Bronchial epithelial cell (primary cell): ENCODE measurements around the gene EMC1. TPM values are rescaled to one million over a fixed set of nuclear protein-coding genes. Genes with fewer than 3 reads are reported as not detected.
"Not testable (repeated sequence)": the region's sequence is repeated elsewhere in the genome, so short reads cannot be mapped to it uniquely, and the experiment has no call there.

Source experiments
- DNase-seq: peaks from one replicate; pipeline ENCODE4 v3.0.0-alpha.2; 2010; ENCODE audit warnings: low read depth
- FAIRE-seq: peaks from 2 replicates; lab custom pipeline; 2011; peaks lifted over from hg19 to GRCh38; lab: Jason Lieb, UNC
- H3K27me3 ChIP-seq: 2 replicates; pipeline ENCODE4 v1.5.1; 2011; ENCODE audit warnings: low read length; ENCODE audit not compliant: control insufficient read depth, insufficient read depth
- H3K36me3 ChIP-seq: 2 replicates; pipeline ENCODE4 v1.5.1; 2011; ENCODE audit warnings: low read length; ENCODE audit not compliant: control insufficient read depth, insufficient read depth
- H3K4me3 ChIP-seq: 2 replicates; pipeline ENCODE4 v1.5.1; 2011; ENCODE audit warnings: mild to moderate bottlenecking, low read depth, low read length, control low read depth
- CTCF ChIP-seq: IDR thresholded peaks from 2 replicates; pipeline ENCODE4 v1.5.1; 2011; ENCODE audit warnings: mild to moderate bottlenecking, moderate library complexity, low read length, control low read depth, inconsistent platforms; ENCODE audit not compliant: insufficient read depth, severe bottlenecking
- total RNA-seq: library from RNA; depleted of rRNA; stranded (reverse); fragments of >200 nt; gene quantifications from 2 replicates; pipeline ENCODE4 v1.2.1, GENCODE V29; 2014

The EMC1 gene
- total RNA-seq, 1 donor from 2014 or later: 45.8 TPM

- Histone ChIP-seq H3K4me3 (no peak overlapping the region), H3K36me3 (peaks cover 16% of the 10 kb centered on the region), H3K27me3 (no peaks in the 10 kb centered on the region)
- FAIRE-seq: no peak
- no peak for DNase-seq
- TF ChIP-seq CTCF: no peak
Measured at GRCh38 chr1:19262047-19262446, 10.7 kb upstream of the EMC1 start.

- no peak for TF ChIP-seq CTCF
- DNase-seq (peak; percentile 79), FAIRE-seq (peak; percentile 94)
- H3K27me3 ChIP-seq: no peaks in the 10 kb centered on the region
- H3K36me3 ChIP-seq: peaks cover 28% of the 10 kb centered on the region
- H3K4me3 ChIP-seq: no peak overlapping the region
Measured at GRCh38 chr1:19260211-19261138, 9.2 kb upstream of the EMC1 start.

- TF ChIP-seq CTCF: no peak
- no peak for DNase-seq
- no peak overlapping the region for H3K4me3 ChIP-seq
- no peaks in the 10 kb centered on the region for H3K27me3 ChIP-seq
- H3K36me3 ChIP-seq: peaks cover 33% of the 10 kb centered on the region
- FAIRE-seq: no peak
Measured at GRCh38 chr1:19258353-19258752, 7.0 kb upstream of the EMC1 start.

DNA sequence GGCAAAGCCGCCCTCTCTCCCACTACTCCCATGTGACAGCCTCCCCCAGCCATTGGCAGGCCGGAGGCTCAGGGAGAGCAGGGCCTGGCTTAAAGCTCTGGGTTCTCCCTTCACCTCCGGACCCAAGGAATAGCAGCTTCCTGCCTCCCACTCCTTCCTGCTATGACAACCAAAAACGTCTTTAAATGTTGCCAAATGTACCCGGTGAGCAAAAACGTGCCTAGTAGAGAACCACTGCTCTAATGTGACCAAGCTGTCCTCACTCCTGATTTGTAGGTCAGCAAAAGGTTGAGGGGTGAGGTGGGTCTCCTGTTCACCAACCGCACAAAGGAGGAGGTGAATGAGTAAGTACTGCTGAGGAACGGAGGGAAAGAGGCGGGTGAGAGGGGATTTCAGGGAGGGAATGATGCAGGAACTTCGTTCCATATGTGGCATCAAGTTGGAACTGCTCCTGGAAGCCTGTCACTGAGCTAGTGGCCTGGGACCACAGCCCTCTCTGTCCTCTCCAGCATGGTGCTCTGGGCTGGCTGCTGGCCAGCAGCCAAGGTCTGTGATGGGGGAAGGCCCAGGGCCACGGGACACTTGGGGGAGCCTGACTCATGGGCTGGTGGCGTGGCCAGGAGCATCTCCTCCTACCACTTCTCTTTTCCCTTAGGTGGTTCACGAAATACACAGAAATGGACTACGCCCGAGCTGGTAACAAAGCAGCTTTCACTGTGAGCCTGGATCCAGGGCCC is 6.0 kb upstream of the EMC1 start:
- peaks cover 33% of the 10 kb centered on the region for H3K36me3 ChIP-seq
- no peak for TF ChIP-seq CTCF
- no peak overlapping the region for H3K4me3 ChIP-seq
- FAIRE-seq: peak; percentile 64
- no peaks in the 10 kb centered on the region for H3K27me3 ChIP-seq
- DNase-seq: no peak

DNA sequence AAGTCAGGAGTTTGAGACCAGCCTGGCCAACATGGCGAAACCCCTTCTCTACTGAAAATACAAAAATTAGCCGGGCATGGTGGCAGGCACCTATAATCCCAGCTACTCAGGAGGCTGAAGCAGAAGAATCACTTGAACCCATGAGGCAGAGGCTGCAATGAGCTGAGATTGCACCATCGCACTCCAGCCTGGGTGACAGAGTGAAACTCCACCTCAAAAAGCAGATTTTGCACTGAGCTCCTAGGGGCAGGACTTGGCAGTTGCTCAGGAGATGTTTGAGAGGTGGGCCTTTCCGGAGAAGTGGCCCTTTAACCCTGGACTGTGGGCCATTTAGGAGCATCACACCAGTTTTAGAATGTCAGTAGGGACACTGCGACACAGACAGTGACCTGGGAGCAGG is 5.0 kb upstream of the EMC1 start:
- H3K27me3 ChIP-seq, DNase-seq, H3K4me3 ChIP-seq, FAIRE-seq: not testable (repeated sequence)
- H3K36me3 ChIP-seq: peaks cover 33% of the 10 kb centered on the region

- H3K27me3 ChIP-seq: no peaks in the 10 kb centered on the region
- no peak for FAIRE-seq
- no peak for TF ChIP-seq CTCF
- H3K36me3 ChIP-seq: peaks cover 32% of the 10 kb centered on the region
- H3K4me3 ChIP-seq: no peak overlapping the region
- DNase-seq: no peak
Measured at GRCh38 chr1:19255288-19255687, 4.0 kb upstream of the EMC1 start.
